ENCODE data around the gene NUP62. TPM values are rescaled to one million over a fixed set of nuclear protein-coding genes. Genes with fewer than 3 reads are reported as not detected.
A peak's percentile ranks its signal among the peaks of the same experiment; 100 is the strongest.

Gene NUP62
- total and polyA plus RNA-seq, 7 donors = 21.1 to 46.8 (median 40.0) TPM

- intact Hi-C loops (cut with DNase I) = no loop called here
- Histone ChIP-seq H3K27me3 (ENCODE audit: insufficient read depth in 3 of 3, low read length in 2 of 3) (no peaks in the 10 kb centered on the region), H3K9me3 (no peaks in the 10 kb centered on the region), H3K27ac (peak overlapping the region; percentile 28), H3K4me1 (peaks cover 39% of the 10 kb centered on the region), H3K36me3 (ENCODE audit: insufficient read depth in 1 of 2, low read depth in 1 of 2) (peaks cover 0 to 28% of the 10 kb centered on the region in 2 donors), H3K4me3 (no peak overlapping the region)
- peak in 1 of 2 donors; percentile 13 for DNase-seq
- ATAC-seq = no peak
- 77 to 78% (median 78%) methylated on average over 23 to 27 of the region's 27 CpGs for WGBS, 3 donors
- TF ChIP-seq, protein P1, sequence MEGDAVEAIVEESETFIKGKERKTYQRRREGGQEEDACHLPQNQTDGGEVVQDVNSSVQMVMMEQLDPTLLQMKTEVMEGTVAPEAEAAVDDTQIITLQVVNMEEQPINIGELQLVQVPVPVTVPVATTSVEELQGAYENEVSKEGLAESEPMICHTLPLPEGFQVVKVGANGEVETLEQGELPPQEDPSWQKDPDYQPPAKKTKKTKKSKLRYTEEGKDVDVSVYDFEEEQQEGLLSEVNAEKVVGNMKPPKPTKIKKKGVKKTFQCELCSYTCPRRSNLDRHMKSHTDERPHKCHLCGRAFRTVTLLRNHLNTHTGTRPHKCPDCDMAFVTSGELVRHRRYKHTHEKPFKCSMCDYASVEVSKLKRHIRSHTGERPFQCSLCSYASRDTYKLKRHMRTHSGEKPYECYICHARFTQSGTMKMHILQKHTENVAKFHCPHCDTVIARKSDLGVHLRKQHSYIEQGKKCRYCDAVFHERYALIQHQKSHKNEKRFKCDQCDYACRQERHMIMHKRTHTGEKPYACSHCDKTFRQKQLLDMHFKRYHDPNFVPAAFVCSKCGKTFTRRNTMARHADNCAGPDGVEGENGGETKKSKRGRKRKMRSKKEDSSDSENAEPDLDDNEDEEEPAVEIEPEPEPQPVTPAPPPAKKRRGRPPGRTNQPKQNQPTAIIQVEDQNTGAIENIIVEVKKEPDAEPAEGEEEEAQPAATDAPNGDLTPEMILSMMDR (IDR thresholded peaks at IDR 0.05) = no peak
Observed at GRCh38 chr19:49872245-49873128, 56.8 kb downstream of the NUP62 start.

DNA sequence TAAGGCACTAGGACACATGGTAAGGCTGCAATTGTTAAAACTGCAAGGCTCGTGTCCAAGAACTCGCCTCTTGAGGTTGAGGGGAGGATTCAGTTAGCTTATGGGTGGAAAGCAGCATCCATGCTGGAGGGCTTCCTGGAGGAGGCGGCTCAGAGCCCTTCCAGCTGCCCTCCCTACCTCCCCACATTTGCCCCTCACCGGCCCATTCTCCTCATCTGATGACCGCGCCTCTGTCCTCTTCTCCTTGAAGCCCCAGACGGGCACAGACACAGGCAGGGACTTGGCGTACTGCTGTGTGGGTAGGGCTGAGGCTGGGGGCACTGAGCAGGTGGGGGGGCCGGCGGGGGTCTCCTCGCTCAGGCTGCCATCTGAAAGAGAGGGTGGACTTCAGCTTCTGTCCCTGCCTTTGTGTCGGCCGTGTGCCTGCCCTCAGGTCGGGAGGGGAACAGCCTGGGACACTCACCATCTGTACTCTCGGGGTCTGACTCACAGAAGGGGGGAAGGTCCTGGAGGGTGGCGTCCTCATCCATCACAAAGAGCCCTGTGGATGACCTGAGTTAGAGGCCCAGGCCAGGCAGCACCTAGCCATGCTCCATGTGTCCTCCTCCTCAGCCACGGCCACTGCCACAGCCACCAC is 57.8 kb downstream of the NUP62 start:
- H3K27ac ChIP-seq = peak overlapping the region; percentile 28

GRCh38 chr19:49870309-49870901 is 58.9 kb downstream of the NUP62 start:
- no peaks in the 10 kb centered on the region for H3K9me3 ChIP-seq
- TF ChIP-seq, protein P1 (IDR thresholded peaks at IDR 0.05) = no peak
- intact Hi-C loops (cut with DNase I) = no loop called here
- peaks cover 0 to 28% of the 10 kb centered on the region in 2 donors for H3K36me3 ChIP-seq (ENCODE audit: insufficient read depth in 1 of 2, low read depth in 1 of 2)
- peak overlapping the region; percentile 68 for H3K4me3 ChIP-seq
- H3K27ac ChIP-seq = peak overlapping the region; percentile 88
- no peak for ATAC-seq
- peaks cover 48% of the 10 kb centered on the region for H3K4me1 ChIP-seq
- H3K27me3 ChIP-seq (ENCODE audit: insufficient read depth in 3 of 3, low read length in 2 of 3) = no peaks in the 10 kb centered on the region
- WGBS, 3 donors = 66 to 70% (median 68%) methylated on average over 15 of the region's 15 CpGs
- DNase-seq = peak; percentile 33 to 61

More for the DNA sequence above, 57.8 kb downstream of the NUP62 start:
- H3K36me3 ChIP-seq (ENCODE audit: insufficient read depth in 1 of 2, low read depth in 1 of 2) = peaks cover 0 to 28% of the 10 kb centered on the region in 2 donors
- no peaks in the 10 kb centered on the region for H3K27me3 ChIP-seq (ENCODE audit: insufficient read depth in 3 of 3, low read length in 2 of 3)
- no peak overlapping the region for H3K4me3 ChIP-seq
- 83 to 90% (median 89%) methylated on average over 16 to 17 of the region's 17 CpGs for WGBS, 3 donors
- DNase-seq (peak in 1 of 2 donors; percentile 15), ATAC-seq (no peak)
- TF ChIP-seq, protein P1 (IDR thresholded peaks at IDR 0.05) = no peak
- peaks cover 42% of the 10 kb centered on the region for H3K4me1 ChIP-seq
- H3K9me3 ChIP-seq = no peaks in the 10 kb centered on the region
- intact Hi-C loops (cut with DNase I) = no loop called here

DNA sequence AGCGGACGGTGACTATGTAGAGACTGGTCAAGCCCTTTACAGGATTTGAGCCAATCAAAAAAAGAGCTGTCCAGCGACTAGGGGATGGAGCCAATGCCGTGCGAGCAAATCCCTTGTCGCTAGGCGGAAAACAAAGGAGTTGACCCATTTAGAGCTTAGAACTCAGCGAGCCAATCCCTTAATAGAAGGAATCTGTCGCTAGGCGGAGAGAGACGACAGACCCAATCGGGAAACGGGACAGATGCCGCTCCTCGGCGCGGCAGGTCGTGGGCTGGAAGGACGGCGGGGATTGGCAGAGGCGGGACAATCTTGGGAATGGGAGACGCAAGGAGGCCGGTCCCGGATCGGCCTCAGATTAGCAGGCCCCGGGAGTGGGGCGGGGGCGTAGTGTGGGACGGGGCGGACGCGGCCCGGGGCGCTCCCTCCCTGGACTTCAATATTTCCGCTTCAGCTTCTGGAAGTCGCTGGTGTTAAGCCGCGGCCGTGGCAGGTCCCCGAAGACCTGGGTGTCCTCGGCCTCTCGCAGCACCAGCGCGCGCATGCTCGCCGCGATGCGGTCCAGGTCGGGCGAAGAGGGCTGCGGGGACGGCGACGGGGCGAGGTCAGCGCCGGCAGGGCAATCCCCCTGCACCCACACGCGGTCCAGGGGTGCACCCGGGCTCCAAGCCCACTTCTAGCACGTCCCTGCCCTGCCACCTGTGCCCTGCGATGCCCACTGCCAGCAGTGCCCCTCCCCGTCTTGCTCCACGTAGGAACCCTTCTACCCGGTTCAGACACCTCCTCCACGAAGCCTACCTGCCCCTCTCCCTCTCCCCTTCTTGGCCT is 59.6 kb downstream of the NUP62 start:
- DNase-seq = peak; percentile 93 to 98
- H3K27me3 ChIP-seq (ENCODE audit: insufficient read depth in 3 of 3, low read length in 2 of 3) = no peaks in the 10 kb centered on the region
- peaks cover 0 to 32% of the 10 kb centered on the region in 2 donors for H3K36me3 ChIP-seq (ENCODE audit: insufficient read depth in 1 of 2, low read depth in 1 of 2)
- peak; percentile 78 to 80 (median 80) for ATAC-seq
- peak overlapping the region; percentile 94 for H3K27ac ChIP-seq
- H3K4me3 ChIP-seq = peak overlapping the region; percentile 77
- H3K9me3 ChIP-seq = no peaks in the 10 kb centered on the region
- peaks cover 48% of the 10 kb centered on the region for H3K4me1 ChIP-seq
- WGBS, 3 donors = 0 to 1% (median 1%) methylated on average over 47 to 67 of the region's 67 CpGs
- intact Hi-C loops (cut with DNase I) = no loop called here
- TF ChIP-seq, protein P1 (IDR thresholded peaks at IDR 0.05) = no peak
